ENCODE data around the gene PXK. TPM values are rescaled to one million over a fixed set of nuclear protein-coding genes. Genes with fewer than 3 reads are reported as not detected.

Gene PXK
- total RNA-seq, 1 donor from 2014 or later = 5.4 TPM

DNA sequence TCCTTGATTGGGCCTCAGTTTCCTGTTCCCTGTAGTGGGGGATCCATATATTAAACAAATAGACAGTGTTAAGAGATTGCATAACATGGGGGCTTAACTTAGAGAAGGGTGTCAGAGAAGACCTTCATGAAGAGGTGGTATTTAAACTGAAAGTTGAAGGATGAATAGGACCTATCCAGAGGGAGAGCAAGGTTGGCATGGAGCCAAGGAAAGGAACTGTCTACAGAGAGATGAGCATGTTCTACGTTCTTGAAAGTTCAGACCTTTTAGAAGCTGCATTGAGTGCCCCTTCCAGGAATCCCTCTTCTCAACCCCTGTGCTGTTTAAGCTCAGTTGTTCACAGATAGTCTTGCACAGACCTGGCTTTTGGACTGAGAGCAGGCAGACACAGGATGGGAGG lies 24.0 kb upstream of the PXK start:
- no peaks in the 10 kb centered on the region for H3K9me3 Mint-ChIP-seq
- H3K27me3 Mint-ChIP-seq (ENCODE audit: low read depth) = peaks cover 7% of the 10 kb centered on the region
- DNase-seq (ENCODE audit: low read depth, low spot score) = no peak
- TF ChIP-seq, protein P1, sequence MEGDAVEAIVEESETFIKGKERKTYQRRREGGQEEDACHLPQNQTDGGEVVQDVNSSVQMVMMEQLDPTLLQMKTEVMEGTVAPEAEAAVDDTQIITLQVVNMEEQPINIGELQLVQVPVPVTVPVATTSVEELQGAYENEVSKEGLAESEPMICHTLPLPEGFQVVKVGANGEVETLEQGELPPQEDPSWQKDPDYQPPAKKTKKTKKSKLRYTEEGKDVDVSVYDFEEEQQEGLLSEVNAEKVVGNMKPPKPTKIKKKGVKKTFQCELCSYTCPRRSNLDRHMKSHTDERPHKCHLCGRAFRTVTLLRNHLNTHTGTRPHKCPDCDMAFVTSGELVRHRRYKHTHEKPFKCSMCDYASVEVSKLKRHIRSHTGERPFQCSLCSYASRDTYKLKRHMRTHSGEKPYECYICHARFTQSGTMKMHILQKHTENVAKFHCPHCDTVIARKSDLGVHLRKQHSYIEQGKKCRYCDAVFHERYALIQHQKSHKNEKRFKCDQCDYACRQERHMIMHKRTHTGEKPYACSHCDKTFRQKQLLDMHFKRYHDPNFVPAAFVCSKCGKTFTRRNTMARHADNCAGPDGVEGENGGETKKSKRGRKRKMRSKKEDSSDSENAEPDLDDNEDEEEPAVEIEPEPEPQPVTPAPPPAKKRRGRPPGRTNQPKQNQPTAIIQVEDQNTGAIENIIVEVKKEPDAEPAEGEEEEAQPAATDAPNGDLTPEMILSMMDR (conservative IDR thresholded peaks at IDR 0.05) = no peak
- H3K4me1 Mint-ChIP-seq = peaks cover 23% of the 10 kb centered on the region
- no peak overlapping the region for H3K27ac Mint-ChIP-seq (ENCODE audit: unreplicated experiment)
- peak overlapping the region; percentile 98 for H3K4me3 Mint-ChIP-seq
- peaks cover 17% of the 10 kb centered on the region for H3K36me3 Mint-ChIP-seq (ENCODE audit: low read depth)

DNA sequence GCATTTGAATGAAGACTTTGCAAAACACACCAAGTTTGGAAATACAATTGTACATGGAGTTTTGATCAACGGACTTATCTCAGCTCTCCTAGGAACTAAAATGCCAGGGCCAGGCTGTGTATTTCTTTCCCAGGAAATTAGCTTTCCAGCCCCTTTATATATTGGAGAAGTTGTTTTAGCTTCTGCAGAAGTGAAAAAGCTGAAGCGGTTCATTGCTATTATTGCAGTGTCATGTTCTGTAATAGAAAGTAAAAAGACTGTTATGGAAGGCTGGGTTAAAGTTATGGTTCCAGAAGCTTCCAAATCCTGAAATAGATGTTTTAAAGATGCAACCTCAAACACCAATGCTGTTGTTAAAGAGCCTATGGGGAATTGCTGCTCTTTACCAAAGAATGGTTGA lies 14.9 kb upstream of the PXK start:
- Mint-ChIP-seq H3K27me3 (ENCODE audit: low read depth) (no peaks in the 10 kb centered on the region), H3K4me1 (no peaks in the 10 kb centered on the region), H3K36me3 (ENCODE audit: low read depth) (peaks cover 20% of the 10 kb centered on the region), H3K27ac (ENCODE audit: unreplicated experiment) (no peak overlapping the region), H3K9me3 (no peaks in the 10 kb centered on the region), H3K4me3 (no peak overlapping the region)
- no peak for DNase-seq (ENCODE audit: low read depth, low spot score)
- TF ChIP-seq, protein P1 (conservative IDR thresholded peaks at IDR 0.05) = no peak

DNA sequence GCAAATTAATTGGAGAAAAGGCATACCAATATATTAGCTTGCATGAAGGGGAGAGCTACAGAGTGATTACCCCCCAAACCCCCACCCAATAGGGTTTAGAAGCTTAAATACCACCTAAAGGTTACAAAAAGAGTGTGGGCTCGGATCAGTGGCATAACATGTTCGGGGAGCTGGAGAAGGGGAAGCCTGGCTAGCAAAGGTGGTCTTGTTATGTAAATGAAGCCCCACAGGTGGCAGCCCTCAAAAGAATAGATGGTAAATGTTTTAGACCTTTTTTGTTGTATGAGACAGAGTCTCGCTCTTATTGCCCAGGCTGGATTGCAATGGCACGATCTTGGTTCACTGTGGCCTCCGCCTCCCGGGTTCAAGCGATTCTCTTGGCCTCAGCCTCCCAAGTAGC lies 10.9 kb upstream of the PXK start:
- H3K9me3 Mint-ChIP-seq = no peaks in the 10 kb centered on the region

DNA sequence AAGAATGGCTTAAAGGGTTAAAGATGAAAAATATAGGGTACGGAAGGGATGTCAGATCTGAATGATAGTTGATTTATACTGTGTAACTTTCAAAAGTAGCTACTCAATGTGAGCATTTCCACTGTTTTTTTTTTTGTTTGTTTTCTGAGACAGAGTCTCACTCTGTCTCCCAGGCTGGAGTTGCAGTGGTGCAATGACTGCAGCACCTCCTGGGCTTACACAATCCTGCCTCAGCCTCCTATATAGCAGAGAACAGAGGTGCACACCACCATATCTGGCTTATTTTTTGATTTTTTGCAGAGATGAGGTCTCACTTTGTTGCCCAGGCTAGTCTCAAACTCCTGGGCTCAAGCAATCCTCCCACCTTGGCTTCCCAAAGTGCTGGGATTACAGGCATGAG lies 9.9 kb upstream of the PXK start:
- Mint-ChIP-seq H3K4me3 (no peak overlapping the region), H3K27ac (ENCODE audit: unreplicated experiment) (no peak overlapping the region), H3K27me3 (ENCODE audit: low read depth) (no peaks in the 10 kb centered on the region), H3K4me1 (no peaks in the 10 kb centered on the region), H3K36me3 (ENCODE audit: low read depth) (peaks cover 7% of the 10 kb centered on the region), H3K9me3 (no peaks in the 10 kb centered on the region)
- DNase-seq (ENCODE audit: low read depth, low spot score) = no peak
- TF ChIP-seq, protein P1 (conservative IDR thresholded peaks at IDR 0.05) = no peak

More for the DNA sequence above, 10.9 kb upstream of the PXK start:
- TF ChIP-seq, protein P1 (conservative IDR thresholded peaks at IDR 0.05) = no peak
- H3K27me3 Mint-ChIP-seq (ENCODE audit: low read depth) = no peaks in the 10 kb centered on the region
- peaks cover 7% of the 10 kb centered on the region for H3K36me3 Mint-ChIP-seq (ENCODE audit: low read depth)
- DNase-seq (ENCODE audit: low read depth, low spot score) = no peak
- no peaks in the 10 kb centered on the region for H3K4me1 Mint-ChIP-seq
- no peak overlapping the region for H3K27ac Mint-ChIP-seq (ENCODE audit: unreplicated experiment)
- no peak overlapping the region for H3K4me3 Mint-ChIP-seq

DNA sequence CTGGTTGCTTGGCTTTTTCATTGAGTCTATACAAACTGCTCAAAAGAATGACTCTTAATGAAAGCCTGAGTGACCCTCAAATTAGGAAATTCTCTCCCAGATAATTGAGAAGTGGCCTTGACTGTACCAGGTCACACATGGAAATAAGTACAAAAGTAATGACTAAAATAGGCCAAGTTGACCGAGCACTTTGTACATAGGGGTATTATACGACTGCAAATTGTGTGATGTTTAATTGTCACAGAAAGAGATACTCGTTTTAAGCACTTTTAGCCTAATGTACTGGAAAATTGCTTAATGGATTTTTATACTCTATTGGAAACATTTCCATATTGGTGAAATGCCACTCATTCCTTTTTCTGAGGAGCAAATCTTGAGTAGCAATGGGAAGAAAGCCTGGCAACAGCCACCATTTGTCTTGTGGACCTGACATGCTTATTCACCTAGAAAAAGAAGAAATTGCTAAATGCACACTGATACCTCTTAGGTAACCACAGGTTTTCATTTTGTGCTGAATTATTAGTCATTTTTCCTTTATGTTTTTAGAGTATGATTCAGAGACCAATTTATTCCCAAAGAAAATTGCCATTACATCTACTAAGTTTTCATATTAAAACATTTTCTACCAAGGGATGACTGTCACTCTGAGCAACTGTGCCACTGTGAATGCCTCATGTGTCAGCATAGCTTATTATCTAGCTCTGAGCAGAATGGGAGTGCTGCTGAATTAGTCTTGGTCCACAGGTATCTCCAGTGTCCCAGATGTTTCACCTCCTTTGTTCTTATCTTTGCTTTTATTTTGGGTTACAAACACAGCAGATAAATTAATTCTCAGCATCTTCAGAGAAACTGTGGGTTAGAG lies 8.9 kb upstream of the PXK start:
- no peaks in the 10 kb centered on the region for H3K9me3 Mint-ChIP-seq
- no peak overlapping the region for H3K4me3 Mint-ChIP-seq
- peaks cover 3% of the 10 kb centered on the region for H3K36me3 Mint-ChIP-seq (ENCODE audit: low read depth)
- no peaks in the 10 kb centered on the region for H3K27me3 Mint-ChIP-seq (ENCODE audit: low read depth)
- TF ChIP-seq, protein P1 (conservative IDR thresholded peaks at IDR 0.05) = no peak
- no peak overlapping the region for H3K27ac Mint-ChIP-seq (ENCODE audit: unreplicated experiment)
- no peaks in the 10 kb centered on the region for H3K4me1 Mint-ChIP-seq
- no peak for DNase-seq (ENCODE audit: low read depth, low spot score)
